ENCODE data around the gene GOLT1B.

GOLT1B gene

DNA sequence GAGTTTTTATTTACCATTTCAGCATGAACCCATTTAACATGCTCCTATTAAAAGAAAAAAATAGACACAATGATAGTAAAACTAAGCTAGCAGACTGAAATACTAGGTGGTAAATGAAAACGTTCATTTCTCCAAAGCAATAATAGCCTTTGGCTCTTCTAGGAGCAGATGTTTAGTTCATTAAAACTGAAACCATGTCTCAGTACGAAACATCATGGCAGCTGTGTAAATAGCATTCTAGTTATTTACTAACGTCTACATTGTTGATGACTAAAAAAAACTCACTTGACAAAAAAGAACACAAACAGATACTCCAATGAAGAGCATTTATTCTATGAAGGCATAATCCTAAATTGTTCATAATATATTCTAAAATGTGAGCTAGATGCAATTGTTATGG lies 18.1 kb upstream of the GOLT1B start:
- peak overlapping the region; percentile 75 for H3K4me2 ChIP-seq (ENCODE audit: low read depth, low read length)
- H3K9ac ChIP-seq (ENCODE audit: low read length) = peak overlapping the region; percentile 29; the same call in 1 of the 2 replicates
- TF ChIP-seq EZH2 (optimal IDR thresholded peaks at IDR 0.05; ENCODE audit: low read depth, low read length) = no peak
- no peaks in the 10 kb centered on the region for H4K20me1 ChIP-seq (ENCODE audit: insufficient read depth, low read length)
- no peaks in the 10 kb centered on the region for H3K79me2 ChIP-seq (ENCODE audit: low read length)
- peaks cover 12% of the 10 kb centered on the region; the same call in 1 of the 2 replicates for H3F3A ChIP-seq (ENCODE audit: insufficient read depth, low read length)
- H3K27me3 ChIP-seq (replicated peaks; ENCODE audit: insufficient read depth, low read length) = no peaks in the 10 kb centered on the region
- peak overlapping the region; percentile 65 for H3K27ac ChIP-seq (ENCODE audit: low read length)
- DNase-seq = peak; percentile 80
- no peaks in the 10 kb centered on the region for H3K9me2 ChIP-seq (replicated peaks; ENCODE audit: insufficient read depth, low read length)
- H2AFZ ChIP-seq (ENCODE audit: low read length) = no peak overlapping the region
- no peaks in the 10 kb centered on the region for H3K9me3 ChIP-seq (replicated peaks; ENCODE audit: insufficient read depth, low read length)
- H3K4me1 ChIP-seq (ENCODE audit: low read length) = peaks cover 23% of the 10 kb centered on the region
- H3K4me3 ChIP-seq (ENCODE audit: low read length) = peak overlapping the region; percentile 39
- peaks cover 5% of the 10 kb centered on the region; the same call in 1 of the 2 replicates for H3K36me3 ChIP-seq (replicated peaks; ENCODE audit: insufficient read depth, low read length)

DNA sequence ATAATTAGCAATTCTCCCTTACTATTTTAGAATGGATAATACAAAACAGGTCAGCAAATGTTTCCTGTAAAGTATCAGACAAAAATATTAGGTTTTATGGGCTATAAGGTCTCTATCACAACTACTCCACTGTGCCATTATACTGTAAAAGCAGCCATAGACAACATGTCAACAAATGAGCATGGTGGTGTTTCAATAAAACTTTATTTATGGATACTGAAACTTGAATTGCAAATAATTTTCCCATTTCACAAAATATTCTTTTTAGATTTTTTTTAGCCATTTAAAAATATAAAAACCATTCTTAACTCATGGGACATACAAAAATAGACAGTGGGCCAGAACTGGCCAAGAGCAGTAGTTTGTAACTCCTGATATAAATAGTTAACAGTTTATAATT lies 15.6 kb upstream of the GOLT1B start:
- Histone ChIP-seq H2AFZ (ENCODE audit: low read length) (no peak overlapping the region), H3K9me3 (replicated peaks; ENCODE audit: insufficient read depth, low read length) (no peaks in the 10 kb centered on the region), H4K20me1 (ENCODE audit: insufficient read depth, low read length) (no peaks in the 10 kb centered on the region), H3K9me2 (replicated peaks; ENCODE audit: insufficient read depth, low read length) (no peaks in the 10 kb centered on the region), H3K4me2 (ENCODE audit: low read depth, low read length) (no peak overlapping the region), H3K4me3 (ENCODE audit: low read length) (no peak overlapping the region), H3K27me3 (replicated peaks; ENCODE audit: insufficient read depth, low read length) (no peaks in the 10 kb centered on the region), H3K36me3 (replicated peaks; ENCODE audit: insufficient read depth, low read length) (no peaks in the 10 kb centered on the region; the same call in 1 of the 2 replicates), H3K27ac (ENCODE audit: low read length) (no peak overlapping the region), H3K79me2 (ENCODE audit: low read length) (no peaks in the 10 kb centered on the region), H3K9ac (ENCODE audit: low read length) (no peak overlapping the region), H3K4me1 (ENCODE audit: low read length) (peaks cover 23% of the 10 kb centered on the region), H3F3A (ENCODE audit: insufficient read depth, low read length) (peaks cover 12% of the 10 kb centered on the region; the same call in 1 of the 2 replicates)
- no peak for DNase-seq
- TF ChIP-seq EZH2 (optimal IDR thresholded peaks at IDR 0.05; ENCODE audit: low read depth, low read length) = no peak
- TF ChIP-seq EZH2phosphoT487 (IDR thresholded peaks at IDR 0.05; ENCODE audit: low read length) = no peak
- TF ChIP-seq, protein P1, sequence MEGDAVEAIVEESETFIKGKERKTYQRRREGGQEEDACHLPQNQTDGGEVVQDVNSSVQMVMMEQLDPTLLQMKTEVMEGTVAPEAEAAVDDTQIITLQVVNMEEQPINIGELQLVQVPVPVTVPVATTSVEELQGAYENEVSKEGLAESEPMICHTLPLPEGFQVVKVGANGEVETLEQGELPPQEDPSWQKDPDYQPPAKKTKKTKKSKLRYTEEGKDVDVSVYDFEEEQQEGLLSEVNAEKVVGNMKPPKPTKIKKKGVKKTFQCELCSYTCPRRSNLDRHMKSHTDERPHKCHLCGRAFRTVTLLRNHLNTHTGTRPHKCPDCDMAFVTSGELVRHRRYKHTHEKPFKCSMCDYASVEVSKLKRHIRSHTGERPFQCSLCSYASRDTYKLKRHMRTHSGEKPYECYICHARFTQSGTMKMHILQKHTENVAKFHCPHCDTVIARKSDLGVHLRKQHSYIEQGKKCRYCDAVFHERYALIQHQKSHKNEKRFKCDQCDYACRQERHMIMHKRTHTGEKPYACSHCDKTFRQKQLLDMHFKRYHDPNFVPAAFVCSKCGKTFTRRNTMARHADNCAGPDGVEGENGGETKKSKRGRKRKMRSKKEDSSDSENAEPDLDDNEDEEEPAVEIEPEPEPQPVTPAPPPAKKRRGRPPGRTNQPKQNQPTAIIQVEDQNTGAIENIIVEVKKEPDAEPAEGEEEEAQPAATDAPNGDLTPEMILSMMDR (IDR thresholded peaks at IDR 0.05; ENCODE audit: low read length) = no peak

DNA sequence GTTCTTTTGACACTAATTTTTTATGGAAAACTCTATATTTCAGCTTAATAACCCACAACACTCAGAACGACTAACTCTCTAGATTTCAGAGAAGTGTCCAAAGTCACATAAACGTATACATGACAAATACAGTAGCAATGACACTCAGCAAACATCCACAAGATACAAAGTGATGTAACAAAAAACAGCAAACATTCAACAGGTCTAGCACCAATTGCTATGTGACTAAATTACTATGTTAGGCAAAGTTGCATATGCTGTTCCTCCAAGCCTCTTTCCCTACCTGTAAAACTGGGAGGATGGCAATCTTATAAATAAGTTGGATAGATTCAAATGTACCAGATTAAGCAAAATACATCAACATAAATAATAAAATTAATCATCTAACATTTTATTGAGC lies 1.8 kb upstream of the GOLT1B start:
- TF ChIP-seq EZH2 (optimal IDR thresholded peaks at IDR 0.05; ENCODE audit: low read depth, low read length) = no peak
- TF ChIP-seq EZH2phosphoT487 (IDR thresholded peaks at IDR 0.05; ENCODE audit: low read length) = no peak
- TF ChIP-seq, protein P1 (IDR thresholded peaks at IDR 0.05; ENCODE audit: low read length) = no peak
- H3K9me2 ChIP-seq (replicated peaks; ENCODE audit: insufficient read depth, low read length) = no peaks in the 10 kb centered on the region
- no peak overlapping the region for H3K4me3 ChIP-seq (ENCODE audit: low read length)
- H3K27ac ChIP-seq (ENCODE audit: low read length) = no peak overlapping the region
- peaks cover 7% of the 10 kb centered on the region; the same call in 1 of the 2 replicates for H3F3A ChIP-seq (ENCODE audit: insufficient read depth, low read length)
- no peaks in the 10 kb centered on the region for H3K9me3 ChIP-seq (replicated peaks; ENCODE audit: insufficient read depth, low read length)
- H3K4me2 ChIP-seq (ENCODE audit: low read depth, low read length) = peak overlapping the region; percentile 74
- no peaks in the 10 kb centered on the region for H4K20me1 ChIP-seq (ENCODE audit: insufficient read depth, low read length)
- H3K36me3 ChIP-seq (replicated peaks; ENCODE audit: insufficient read depth, low read length) = peaks cover 3% of the 10 kb centered on the region; the same call in 1 of the 2 replicates
- no peak overlapping the region for H3K9ac ChIP-seq (ENCODE audit: low read length)
- peaks cover 30% of the 10 kb centered on the region for H3K4me1 ChIP-seq (ENCODE audit: low read length)
- no peaks in the 10 kb centered on the region for H3K27me3 ChIP-seq (replicated peaks; ENCODE audit: insufficient read depth, low read length)
- no peak for DNase-seq
- H3K79me2 ChIP-seq (ENCODE audit: low read length) = peaks cover 64% of the 10 kb centered on the region
- no peak overlapping the region for H2AFZ ChIP-seq (ENCODE audit: low read length)

DNA sequence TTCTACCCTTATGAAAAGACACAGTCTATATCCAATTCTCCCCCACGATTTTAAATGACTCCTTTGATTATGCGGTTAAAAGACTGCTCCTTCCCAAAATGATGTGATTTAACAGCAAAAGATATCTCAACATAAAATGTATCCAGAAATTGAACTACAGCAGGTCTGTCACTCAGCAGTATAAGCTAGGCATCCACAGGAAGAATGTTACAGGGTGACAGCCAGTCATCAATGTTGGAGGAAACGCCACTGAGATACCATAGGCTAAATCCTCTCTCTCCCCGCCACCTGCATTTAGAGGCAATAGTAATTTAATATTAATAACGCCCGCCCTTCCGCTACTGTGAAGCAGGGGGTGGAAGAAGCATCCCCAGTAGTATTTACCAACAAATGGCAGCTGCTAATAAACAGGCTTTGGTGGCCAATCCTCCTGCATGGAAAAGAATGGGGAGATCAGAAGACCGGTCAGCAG lies 767 bp upstream of the GOLT1B start:
- TF ChIP-seq, protein P1 (IDR thresholded peaks at IDR 0.05; ENCODE audit: low read length) = no peak
- TF ChIP-seq EZH2phosphoT487 (IDR thresholded peaks at IDR 0.05; ENCODE audit: low read length) (no peak), EZH2 (optimal IDR thresholded peaks at IDR 0.05; ENCODE audit: low read depth, low read length) (no peak)
- H3K4me2 ChIP-seq (ENCODE audit: low read depth, low read length) = peak overlapping the region; percentile 74
- DNase-seq = no peak
- peaks cover 2% of the 10 kb centered on the region; the same call in 1 of the 2 replicates for H3K36me3 ChIP-seq (replicated peaks; ENCODE audit: insufficient read depth, low read length)
- H3K79me2 ChIP-seq (ENCODE audit: low read length) = peaks cover 75% of the 10 kb centered on the region
- H3K9me2 ChIP-seq (replicated peaks; ENCODE audit: insufficient read depth, low read length) = no peaks in the 10 kb centered on the region
- H3K9me3 ChIP-seq (replicated peaks; ENCODE audit: insufficient read depth, low read length) = no peaks in the 10 kb centered on the region
- H3K4me3 ChIP-seq (ENCODE audit: low read length) = peak overlapping the region; percentile 97
- peak overlapping the region; percentile 98 for H3K9ac ChIP-seq (ENCODE audit: low read length)
- peak overlapping the region; percentile 98 for H2AFZ ChIP-seq (ENCODE audit: low read length)
- H4K20me1 ChIP-seq (ENCODE audit: insufficient read depth, low read length) = no peaks in the 10 kb centered on the region
- peaks cover 7% of the 10 kb centered on the region; the same call in 1 of the 2 replicates for H3F3A ChIP-seq (ENCODE audit: insufficient read depth, low read length)
- peaks cover 30% of the 10 kb centered on the region for H3K4me1 ChIP-seq (ENCODE audit: low read length)
- peak overlapping the region; percentile 69; the same call in 1 of the 2 replicates for H3K27ac ChIP-seq (ENCODE audit: low read length)
- no peaks in the 10 kb centered on the region for H3K27me3 ChIP-seq (replicated peaks; ENCODE audit: insufficient read depth, low read length)

Measured in MM.1S (cell line).